C4-2B (cell line): ENCODE measurements around the gene FOXP1.

Source experiments
- H3K27ac ChIP-seq: fragments of 450-650 bp; 2 replicates; pipeline ENCODE4 v1.5.1; 2017
- CTCF ChIP-seq: fragments of 450-650 bp; conservative IDR thresholded peaks from 2 replicates; pipeline ENCODE4 v1.5.1; 2017; ENCODE audit warnings: mild to moderate bottlenecking
- ZFX ChIP-seq: fragments of 450-650 bp; IDR thresholded peaks from 2 replicates; pipeline ENCODE4 v1.6.1; 2017

FOXP1 gene

GRCh38 chr3:71476950-71477349 is 106.6 kb downstream of the FOXP1 start:
- H3K27ac ChIP-seq: no peak overlapping the region
- TF ChIP-seq ZFX (no peak), CTCF (no peak)

GRCh38 chr3:71469138-71469435 is 114.4 kb downstream of the FOXP1 start:
- no peak overlapping the region for H3K27ac ChIP-seq
- TF ChIP-seq CTCF (no peak), ZFX (no peak)

- TF ChIP-seq ZFX (no peak), CTCF (no peak)
- H3K27ac ChIP-seq: no peak overlapping the region
These were observed 115.0 kb downstream of the FOXP1 start for GRCh38 chr3:71468311-71469137.

- TF ChIP-seq ZFX (no peak), CTCF (no peak)
- H3K27ac ChIP-seq: no peak overlapping the region
These were observed 117.0 kb downstream of the FOXP1 start for GRCh38 chr3:71466483-71466882.

- TF ChIP-seq CTCF (no peak), ZFX (no peak)
- no peak overlapping the region for H3K27ac ChIP-seq
These were observed 118.0 kb downstream of the FOXP1 start for GRCh38 chr3:71465371-71466036.

GRCh38 chr3:71464613-71465012 is 118.9 kb downstream of the FOXP1 start:
- no peak for TF ChIP-seq CTCF
- no peak for TF ChIP-seq ZFX
- peak overlapping the region; percentile 46 for H3K27ac ChIP-seq

GRCh38 chr3:71463617-71464016 is 119.9 kb downstream of the FOXP1 start:
- TF ChIP-seq ZFX (no peak), CTCF (no peak)
- peak overlapping the region; percentile 46 for H3K27ac ChIP-seq
